ENCODE measurements around the gene AZIN2. TPM values are rescaled to one million over a fixed set of nuclear protein-coding genes. Genes with fewer than 3 reads are reported as not detected.

AZIN2 gene
- total and polyA plus RNA-seq, 9 of the 15 experiments (the other 6 are each of a cell fraction or from before 2014, with no cell fraction given): 0.06 to 0.91 (median 0.42) TPM; not detected in 2

DNA sequence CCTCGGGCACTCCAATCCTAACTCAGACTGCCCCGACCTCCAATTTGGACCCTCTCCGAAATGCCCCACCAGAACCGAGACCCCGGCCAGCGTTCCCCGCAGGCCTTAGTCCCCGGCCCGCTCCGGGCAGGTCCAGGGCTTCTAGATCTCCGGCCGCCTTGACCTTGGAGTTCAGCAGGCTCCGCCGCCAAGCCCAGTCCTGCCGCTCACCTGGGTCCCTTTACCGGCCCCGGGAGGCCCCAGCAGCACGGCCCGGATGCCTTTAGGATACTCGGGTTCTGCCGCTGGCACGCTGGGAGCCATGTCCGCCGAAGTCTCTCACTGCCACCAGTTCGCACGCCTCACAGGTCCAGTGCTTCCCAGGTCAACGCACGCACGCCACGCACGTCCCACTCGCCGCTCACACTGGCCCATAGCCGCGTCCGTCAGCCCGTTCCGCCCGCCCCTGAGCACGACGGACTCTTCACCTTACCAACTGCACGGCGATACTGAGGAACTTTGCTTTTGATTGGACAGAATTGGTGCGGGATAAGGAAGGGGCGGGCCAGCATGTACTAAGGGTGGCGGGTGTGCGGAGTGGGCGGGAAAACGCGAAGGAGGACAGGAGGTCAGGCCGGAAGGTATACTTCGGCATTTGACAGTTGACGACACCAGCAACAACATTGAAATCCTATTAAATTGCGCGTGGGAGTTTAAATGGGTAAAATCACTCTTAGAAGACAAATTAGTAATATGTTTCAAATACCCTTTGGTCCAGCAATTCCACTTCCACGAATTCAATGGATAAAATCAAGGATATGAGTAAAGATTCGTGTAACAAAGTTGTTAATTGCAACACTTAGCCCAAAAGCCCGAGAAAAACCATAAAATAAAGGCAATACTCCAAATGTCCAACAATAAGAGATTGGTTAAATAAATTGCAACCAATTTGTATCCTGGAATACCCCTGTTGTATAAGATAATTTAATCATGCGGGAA, 44.1 kb upstream of the AZIN2 start, which contains the start of gene AK2 (continued):
- peak in 2 of 3 experiments; percentile 69 to 79 for TF ChIP-seq YY1 (IDR thresholded peaks at IDR 0.05; ENCODE audit: borderline replicate concordance in 1 of 3, control insufficient read depth in 1 of 3, extremely low read depth in 1 of 3, insufficient read depth in 3 of 3, insufficient read length in 1 of 3, insufficient replicate concordance in 2 of 3, low read depth in 1 of 3, low read length in 2 of 3)
- TF ChIP-seq CBX1 (IDR thresholded peaks at IDR 0.05; ENCODE audit: low read depth): no peak; the same call in 1 of the 2 replicates
- TF ChIP-seq, protein P1, sequence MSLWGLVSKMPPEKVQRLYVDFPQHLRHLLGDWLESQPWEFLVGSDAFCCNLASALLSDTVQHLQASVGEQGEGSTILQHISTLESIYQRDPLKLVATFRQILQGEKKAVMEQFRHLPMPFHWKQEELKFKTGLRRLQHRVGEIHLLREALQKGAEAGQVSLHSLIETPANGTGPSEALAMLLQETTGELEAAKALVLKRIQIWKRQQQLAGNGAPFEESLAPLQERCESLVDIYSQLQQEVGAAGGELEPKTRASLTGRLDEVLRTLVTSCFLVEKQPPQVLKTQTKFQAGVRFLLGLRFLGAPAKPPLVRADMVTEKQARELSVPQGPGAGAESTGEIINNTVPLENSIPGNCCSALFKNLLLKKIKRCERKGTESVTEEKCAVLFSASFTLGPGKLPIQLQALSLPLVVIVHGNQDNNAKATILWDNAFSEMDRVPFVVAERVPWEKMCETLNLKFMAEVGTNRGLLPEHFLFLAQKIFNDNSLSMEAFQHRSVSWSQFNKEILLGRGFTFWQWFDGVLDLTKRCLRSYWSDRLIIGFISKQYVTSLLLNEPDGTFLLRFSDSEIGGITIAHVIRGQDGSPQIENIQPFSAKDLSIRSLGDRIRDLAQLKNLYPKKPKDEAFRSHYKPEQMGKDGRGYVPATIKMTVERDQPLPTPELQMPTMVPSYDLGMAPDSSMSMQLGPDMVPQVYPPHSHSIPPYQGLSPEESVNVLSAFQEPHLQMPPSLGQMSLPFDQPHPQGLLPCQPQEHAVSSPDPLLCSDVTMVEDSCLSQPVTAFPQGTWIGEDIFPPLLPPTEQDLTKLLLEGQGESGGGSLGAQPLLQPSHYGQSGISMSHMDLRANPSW (CRISPR knock-in tag; IDR thresholded peaks at IDR 0.05): peak; percentile 92
- no peak for TF ChIP-seq BDP1 (IDR thresholded peaks at IDR 0.05; ENCODE audit: insufficient read depth, insufficient read length)
- TF ChIP-seq FOXP1 (CRISPR knock-in tag; IDR thresholded peaks at IDR 0.05): peak; percentile 93
- TF ChIP-seq TGIF2 (CRISPR knock-in tag; IDR thresholded peaks at IDR 0.05): no peak
- TF ChIP-seq POLR2G (IDR thresholded peaks at IDR 0.05; ENCODE audit: low read depth, low read length): peak; percentile 98
- peak in 1 of 2 experiments; percentile 83; a peak in 1 of 4 replicates for TF ChIP-seq FOXA3 (CRISPR knock-in tag; conservative IDR thresholded peaks at IDR 0.05 in 1 of 2, IDR thresholded peaks at IDR 0.05 in 1 of 2)
- no peak for TF ChIP-seq ZNF134 (CRISPR knock-in tag; conservative IDR thresholded peaks at IDR 0.05)
- peak; percentile 82 to 85 for TF ChIP-seq NRF1 (conservative IDR thresholded peaks at IDR 0.05 in 1 of 2, IDR thresholded peaks at IDR 0.05 in 1 of 2)
- 0 out of 2 replicates have a peak, but pooled peaks have one; percentile 38 for TF ChIP-seq XRCC5 (IDR thresholded peaks at IDR 0.05; ENCODE audit: low read depth, low read length)
- peak; percentile 99 for TF ChIP-seq RNF2 (IDR thresholded peaks at IDR 0.05)
- TF ChIP-seq, protein P2, sequence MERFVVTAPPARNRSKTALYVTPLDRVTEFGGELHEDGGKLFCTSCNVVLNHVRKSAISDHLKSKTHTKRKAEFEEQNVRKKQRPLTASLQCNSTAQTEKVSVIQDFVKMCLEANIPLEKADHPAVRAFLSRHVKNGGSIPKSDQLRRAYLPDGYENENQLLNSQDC (CRISPR knock-in tag; IDR thresholded peaks at IDR 0.05): 0 out of 2 replicates have a peak, but pooled peaks have one; percentile 27
- TF ChIP-seq ZNF354B (CRISPR knock-in tag; IDR thresholded peaks at IDR 0.05): no peak
- TF ChIP-seq CBFA2T3 (IDR thresholded peaks at IDR 0.05): no peak
- TF ChIP-seq, protein P3, sequence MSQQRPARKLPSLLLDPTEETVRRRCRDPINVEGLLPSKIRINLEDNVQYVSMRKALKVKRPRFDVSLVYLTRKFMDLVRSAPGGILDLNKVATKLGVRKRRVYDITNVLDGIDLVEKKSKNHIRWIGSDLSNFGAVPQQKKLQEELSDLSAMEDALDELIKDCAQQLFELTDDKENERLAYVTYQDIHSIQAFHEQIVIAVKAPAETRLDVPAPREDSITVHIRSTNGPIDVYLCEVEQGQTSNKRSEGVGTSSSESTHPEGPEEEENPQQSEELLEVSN (IDR thresholded peaks at IDR 0.05; ENCODE audit: borderline replicate concordance in 1 of 2, extremely low read depth in 1 of 2, insufficient read depth in 1 of 2, insufficient read length in 1 of 2, low read depth in 1 of 2, low read length in 1 of 2, poor library complexity in 1 of 2, severe bottlenecking in 1 of 2): peak; percentile 100
- peak; percentile 100 for TF ChIP-seq L3MBTL2 (IDR thresholded peaks at IDR 0.05)
- TF ChIP-seq HMG20A (CRISPR knock-in tag; conservative IDR thresholded peaks at IDR 0.05): no peak
- 0 out of 2 replicates have a peak, but pooled peaks have one; percentile 73 for TF ChIP-seq ERF (CRISPR knock-in tag; IDR thresholded peaks at IDR 0.05)
- no peak for TF ChIP-seq KAT2B (IDR thresholded peaks at IDR 0.05; ENCODE audit: low read depth, low read length)
- peak; percentile 95 for TF ChIP-seq CREM (IDR thresholded peaks at IDR 0.05; ENCODE audit: low read depth)
- TF ChIP-seq TCF3 (CRISPR knock-in tag; IDR thresholded peaks at IDR 0.05): no peak
- TF ChIP-seq ZNF695 (CRISPR knock-in tag; IDR thresholded peaks at IDR 0.05): no peak

Data from K562 (cell line).